Measurements from ENCODE around the gene CTNNBIP1.

Gene CTNNBIP1

GRCh38 chr1:9866836-9867235, 43.2 kb downstream of the CTNNBIP1 start:
- no peak for TF ChIP-seq CTCF (conservative IDR thresholded peaks at IDR 0.05; ENCODE audit: low read depth)
- POLR2A ChIA-PET (ENCODE audit: low non-redundant PET) = interaction anchor here (0.7 kb wide), 1 partner anchor 91 kb away, joined by 5 read pairs; no protein-coding TSS in a partner anchor
- CTCF ChIA-PET = interaction anchor here (0.6 to 1.1 kb wide), 2 partner anchors 12 to 82 kb away, joined by 3 to 4 read pairs; no protein-coding TSS in a partner anchor
- no peak for DNase-seq (ENCODE audit: low spot score)
- H3K27ac ChIP-seq = peak overlapping the region; percentile 77

- no peak for DNase-seq (ENCODE audit: low spot score)
- no peak for TF ChIP-seq CTCF (conservative IDR thresholded peaks at IDR 0.05; ENCODE audit: low read depth)
- ChIA-PET POLR2A (ENCODE audit: low non-redundant PET) (no interaction called here), CTCF (interaction anchor here (0.6 to 1.1 kb wide), 3 partner anchors 22 to 526 kb away, joined by 3 to 10 read pairs (median 4); no protein-coding TSS in a partner anchor)
- H3K27ac ChIP-seq = peak overlapping the region; percentile 77
Measured at GRCh38 chr1:9865724-9866123, 44.3 kb downstream of the CTNNBIP1 start.

GRCh38 chr1:9863371-9863770, 46.7 kb downstream of the CTNNBIP1 start:
- no peak for DNase-seq (ENCODE audit: low spot score)
- no peak for TF ChIP-seq CTCF (conservative IDR thresholded peaks at IDR 0.05; ENCODE audit: low read depth)
- peak overlapping the region; percentile 38 for H3K27ac ChIP-seq
- CTCF ChIA-PET = interaction anchor here (0.6 to 1.3 kb wide), 3 partner anchors 20 to 82 kb away, joined by 3 to 4 read pairs (median 3); no protein-coding TSS in a partner anchor
- POLR2A ChIA-PET (ENCODE audit: low non-redundant PET) = no interaction called here

GRCh38 chr1:9861360-9861759, 48.7 kb downstream of the CTNNBIP1 start:
- TF ChIP-seq CTCF (conservative IDR thresholded peaks at IDR 0.05; ENCODE audit: low read depth) = no peak
- ChIA-PET CTCF (interaction anchor here (0.6 to 1.3 kb wide), 7 partner anchors 9 to 1154 kb away, joined by 3 to 5 read pairs (median 3); no protein-coding TSS in a partner anchor), POLR2A (ENCODE audit: low non-redundant PET) (no interaction called here)
- H3K27ac ChIP-seq = peak overlapping the region; percentile 25; the same call in 1 of the 2 replicates
- DNase-seq (ENCODE audit: low spot score) = no peak

- ChIA-PET POLR2A (ENCODE audit: low non-redundant PET) (interaction anchor here (0.6 kb wide), 1 partner anchor 47 kb away, joined by 3 read pairs; no protein-coding TSS in a partner anchor), CTCF (interaction anchor here (0.6 to 1.8 kb wide), 6 partner anchors 9 to 1154 kb away, joined by 3 to 7 read pairs (median 4); no protein-coding TSS in a partner anchor)
- DNase-seq (ENCODE audit: low spot score) = no peak
Measured at GRCh38 chr1:9860887-9861286, 49.2 kb downstream of the CTNNBIP1 start.

More at GRCh38 chr1:9860887-9861286, 49.2 kb downstream of the CTNNBIP1 start:
- H3K27ac ChIP-seq = peak overlapping the region; percentile 25; the same call in 1 of the 2 replicates
- TF ChIP-seq CTCF (conservative IDR thresholded peaks at IDR 0.05; ENCODE audit: low read depth) = no peak
